CD1c-positive myeloid dendritic cell (primary cell): ENCODE data around the gene ICAM1.

ENCODE experiments used
- DNase-seq: peaks from one replicate; pipeline ENCODE4 v3.0.0-alpha.2; 2016; ENCODE audit errors: extremely low spot score

ICAM1 gene

DNA sequence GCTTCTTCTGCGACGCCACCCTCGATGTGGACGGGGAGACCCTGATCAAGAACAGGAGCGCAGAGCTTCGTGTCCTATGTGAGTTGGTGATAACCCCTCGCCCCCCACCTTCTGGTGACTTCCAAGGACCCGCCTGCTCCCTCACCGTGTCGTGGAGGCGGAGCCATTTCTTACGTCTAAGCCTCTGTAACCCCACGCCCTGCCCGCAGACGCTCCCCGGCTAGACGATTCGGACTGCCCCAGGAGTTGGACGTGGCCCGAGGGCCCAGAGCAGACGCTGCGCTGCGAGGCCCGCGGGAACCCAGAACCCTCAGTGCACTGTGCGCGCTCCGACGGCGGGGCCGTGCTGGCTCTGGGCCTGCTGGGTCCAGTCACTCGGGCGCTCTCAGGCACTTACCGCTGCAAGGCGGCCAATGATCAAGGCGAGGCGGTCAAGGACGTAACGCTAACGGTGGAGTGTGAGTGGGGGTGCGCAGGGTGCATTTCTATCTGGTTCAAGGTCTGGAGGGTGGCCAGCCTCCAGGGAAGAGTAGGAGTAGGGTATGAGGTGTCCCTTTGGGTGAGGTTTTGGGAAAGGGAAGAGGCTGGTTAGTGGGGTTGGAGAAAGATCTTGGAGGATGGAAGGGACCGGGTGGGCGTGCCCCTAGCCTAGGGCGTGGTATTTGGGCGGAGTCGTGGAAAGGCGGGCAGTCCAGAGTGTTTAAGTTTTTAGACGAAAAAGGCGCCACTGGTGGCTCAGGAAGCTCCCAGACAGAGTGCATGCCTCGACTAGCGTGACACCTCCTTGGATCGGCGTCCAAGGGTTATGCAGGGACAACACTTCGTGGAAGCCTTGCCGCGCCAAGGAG lies 22.1 kb downstream of the ICAM1 start:
- DNase-seq = peak; percentile 57

DNA sequence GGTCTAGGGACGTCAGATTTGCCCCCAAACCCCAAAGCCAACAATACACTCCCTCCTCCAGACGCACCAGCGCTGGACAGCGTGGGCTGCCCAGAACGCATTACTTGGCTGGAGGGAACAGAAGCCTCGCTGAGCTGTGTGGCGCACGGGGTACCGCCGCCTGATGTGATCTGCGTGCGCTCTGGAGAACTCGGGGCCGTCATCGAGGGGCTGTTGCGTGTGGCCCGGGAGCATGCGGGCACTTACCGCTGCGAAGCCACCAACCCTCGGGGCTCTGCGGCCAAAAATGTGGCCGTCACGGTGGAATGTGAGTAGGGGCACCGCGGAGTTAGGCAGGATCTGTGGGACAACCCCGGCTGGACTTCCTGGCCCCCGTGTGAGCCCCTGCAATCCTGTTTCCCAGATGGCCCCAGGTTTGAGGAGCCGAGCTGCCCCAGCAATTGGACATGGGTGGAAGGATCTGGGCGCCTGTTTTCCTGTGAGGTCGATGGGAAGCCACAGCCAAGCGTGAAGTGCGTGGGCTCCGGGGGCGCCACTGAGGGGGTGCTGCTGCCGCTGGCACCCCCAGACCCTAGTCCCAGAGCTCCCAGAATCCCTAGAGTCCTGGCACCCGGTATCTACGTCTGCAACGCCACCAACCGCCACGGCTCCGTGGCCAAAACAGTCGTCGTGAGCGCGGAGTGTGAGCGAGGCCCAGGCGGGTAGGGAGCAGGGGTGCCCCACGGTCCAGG lies 22.9 kb downstream of the ICAM1 start:
- peak; percentile 21 for DNase-seq

- DNase-seq = peak; percentile 26
Measured at GRCh38 chr19:10294368-10294697, 23.4 kb downstream of the ICAM1 start.

- DNase-seq = peak; percentile 78
Measured at GRCh38 chr19:10295305-10295846, 24.5 kb downstream of the ICAM1 start.

- DNase-seq = no peak
Measured at GRCh38 chr19:10295847-10296591, 25.1 kb downstream of the ICAM1 start.

GRCh38 chr19:10299545-10300458 lies 28.9 kb downstream of the ICAM1 start:
- peak; percentile 62 for DNase-seq

GRCh38 chr19:10305139-10305806 lies 34.4 kb downstream of the ICAM1 start:
- peak; percentile 92 for DNase-seq

DNA sequence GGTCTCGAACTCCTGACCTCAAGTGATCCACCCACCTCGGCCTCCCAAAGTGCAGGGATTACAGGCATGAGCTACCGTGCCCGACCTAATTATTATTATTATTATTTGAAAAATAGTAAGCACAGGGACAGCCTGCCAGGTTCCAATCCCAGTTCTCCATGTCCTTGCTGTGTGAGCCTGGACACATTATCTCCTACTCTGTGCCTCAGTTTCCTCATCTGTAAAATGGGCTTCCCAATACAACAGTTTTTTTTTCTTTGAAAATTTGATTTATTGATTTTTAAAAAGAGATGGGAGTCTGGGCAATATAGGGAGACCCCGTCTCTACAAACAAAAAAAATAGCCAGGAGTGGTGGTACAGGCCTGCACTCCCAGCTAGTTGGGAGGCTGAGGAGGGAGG lies 35.4 kb downstream of the ICAM1 start:
- no peak for DNase-seq

- no peak for DNase-seq
Measured at GRCh38 chr19:10309423-10309822, 38.5 kb downstream of the ICAM1 start, which contains the start of gene ZGLP1. TSS of gene ZGLP1 (minus strand) at chr19:10309815.

DNA sequence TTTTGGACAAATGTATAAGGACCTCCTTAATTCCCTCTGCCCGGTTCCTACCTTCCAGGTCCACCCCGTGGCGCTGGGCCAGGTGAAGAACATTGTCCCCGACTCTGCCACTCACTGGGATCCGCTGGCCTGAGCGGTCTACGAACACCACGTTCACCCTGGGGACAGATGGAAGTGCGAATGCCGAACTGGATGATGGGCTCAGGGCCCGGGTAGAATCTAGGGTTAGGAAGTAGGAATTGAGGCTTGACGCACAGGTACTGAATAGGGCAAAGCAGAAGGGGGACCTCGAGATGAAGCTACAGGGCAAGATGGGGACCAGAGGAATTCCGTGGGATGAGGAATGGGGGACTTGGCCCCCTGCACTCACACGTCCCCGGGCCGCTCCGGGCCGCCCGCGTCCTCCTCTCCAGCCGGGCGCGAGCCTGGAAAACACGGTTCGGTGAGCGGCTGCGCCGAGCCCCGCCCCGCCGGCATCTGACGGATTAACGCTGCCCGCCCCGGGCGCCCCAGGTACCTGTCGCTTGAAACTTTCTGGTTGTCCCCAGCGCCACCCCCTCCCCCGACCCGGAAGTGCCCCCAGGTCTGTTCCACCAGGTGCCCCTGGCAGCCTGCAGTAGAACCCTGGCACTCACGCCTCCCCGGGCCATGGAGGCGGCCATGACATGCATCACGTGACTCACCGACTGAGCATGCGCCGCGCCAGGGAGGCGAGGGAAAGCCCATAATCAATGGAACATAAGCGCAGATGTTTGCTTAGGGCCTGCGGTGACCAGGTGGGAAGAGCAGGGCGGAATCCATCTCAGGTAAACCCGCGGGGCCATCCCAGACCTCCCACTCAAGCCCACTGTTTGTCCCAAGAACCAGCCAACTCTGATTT lies 44.7 kb downstream of the ICAM1 start, which contains the start of gene FDX2:
Gene FDX2 (minus strand): TSS at position 681 of the 880 bp plus-strand sequence. CDS start 19 bp downstream, at position 662.
- peak; percentile 91 for DNase-seq

GRCh38 chr19:10316229-10317044 lies 45.5 kb downstream of the ICAM1 start:
- no peak for DNase-seq

DNA sequence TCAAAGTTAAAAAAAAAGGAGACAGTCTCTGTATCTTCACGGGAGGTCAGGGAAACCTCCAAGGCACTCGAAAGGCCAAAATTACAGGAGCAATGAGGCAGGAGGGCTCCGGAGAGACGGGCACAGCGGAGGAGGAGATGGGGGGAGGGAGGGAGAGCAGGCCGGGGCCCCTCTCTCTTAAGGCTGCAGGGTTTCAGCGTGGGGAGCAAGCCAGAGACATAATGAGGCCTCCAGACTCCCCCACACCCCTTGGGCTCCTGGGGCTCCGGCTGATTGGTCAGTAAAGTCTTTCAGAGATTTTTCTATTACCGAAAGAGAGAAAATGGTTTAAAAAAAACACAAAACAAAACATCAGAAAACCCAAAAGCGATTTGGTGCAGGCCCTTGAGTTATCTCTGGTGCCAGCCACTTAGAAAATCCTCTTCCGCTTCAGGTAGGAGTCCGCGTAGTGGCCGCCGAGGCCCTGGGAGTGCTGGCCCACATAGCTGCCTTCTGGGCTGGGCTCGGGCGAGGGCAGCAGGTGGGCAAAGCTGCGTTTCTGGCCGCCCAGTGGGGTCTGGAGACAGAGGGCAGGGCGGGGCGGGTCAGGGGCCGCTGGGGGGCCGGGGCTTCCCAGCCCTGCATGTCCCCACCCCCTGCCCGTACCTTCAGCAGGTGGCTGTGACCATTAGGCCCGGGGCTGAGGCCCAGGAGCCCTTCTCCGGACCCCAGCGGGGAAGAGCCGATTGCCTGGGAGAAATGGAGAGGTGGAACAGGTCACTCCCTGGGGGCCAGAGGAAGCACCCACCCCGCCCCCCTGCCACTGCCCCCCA lies 46.3 kb downstream of the ICAM1 start:
- DNase-seq = no peak

DNA sequence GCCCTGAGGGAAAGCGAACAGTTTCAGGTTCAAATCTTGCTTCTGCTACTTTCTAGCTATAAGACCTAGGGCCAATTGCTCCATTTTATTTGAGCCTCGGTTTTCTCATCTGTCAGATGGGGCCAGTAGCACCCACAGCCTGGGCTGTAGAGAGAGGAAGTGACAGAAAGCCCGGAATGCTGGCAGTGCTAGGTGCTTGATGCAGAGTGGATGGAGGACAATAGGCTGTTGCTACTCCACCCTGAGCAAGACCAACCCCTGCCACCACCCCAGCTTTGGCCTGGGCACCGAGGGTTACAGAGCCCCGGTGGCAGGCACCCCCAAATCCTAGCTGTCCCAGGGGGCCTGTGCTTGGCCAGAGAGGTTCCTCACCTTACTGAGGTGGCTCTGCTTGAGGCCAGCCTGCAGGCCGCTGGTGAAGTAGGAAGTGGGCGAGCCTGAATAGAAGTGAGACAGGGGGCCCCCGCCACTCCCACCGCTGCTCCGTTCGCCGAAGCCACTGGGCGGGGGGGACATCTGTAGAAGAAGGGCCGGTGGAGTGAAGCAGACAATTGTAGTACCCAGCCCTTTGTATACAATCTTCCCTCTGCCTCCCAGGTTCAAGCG lies 47.0 kb downstream of the ICAM1 start:
- DNase-seq = no peak

DNA sequence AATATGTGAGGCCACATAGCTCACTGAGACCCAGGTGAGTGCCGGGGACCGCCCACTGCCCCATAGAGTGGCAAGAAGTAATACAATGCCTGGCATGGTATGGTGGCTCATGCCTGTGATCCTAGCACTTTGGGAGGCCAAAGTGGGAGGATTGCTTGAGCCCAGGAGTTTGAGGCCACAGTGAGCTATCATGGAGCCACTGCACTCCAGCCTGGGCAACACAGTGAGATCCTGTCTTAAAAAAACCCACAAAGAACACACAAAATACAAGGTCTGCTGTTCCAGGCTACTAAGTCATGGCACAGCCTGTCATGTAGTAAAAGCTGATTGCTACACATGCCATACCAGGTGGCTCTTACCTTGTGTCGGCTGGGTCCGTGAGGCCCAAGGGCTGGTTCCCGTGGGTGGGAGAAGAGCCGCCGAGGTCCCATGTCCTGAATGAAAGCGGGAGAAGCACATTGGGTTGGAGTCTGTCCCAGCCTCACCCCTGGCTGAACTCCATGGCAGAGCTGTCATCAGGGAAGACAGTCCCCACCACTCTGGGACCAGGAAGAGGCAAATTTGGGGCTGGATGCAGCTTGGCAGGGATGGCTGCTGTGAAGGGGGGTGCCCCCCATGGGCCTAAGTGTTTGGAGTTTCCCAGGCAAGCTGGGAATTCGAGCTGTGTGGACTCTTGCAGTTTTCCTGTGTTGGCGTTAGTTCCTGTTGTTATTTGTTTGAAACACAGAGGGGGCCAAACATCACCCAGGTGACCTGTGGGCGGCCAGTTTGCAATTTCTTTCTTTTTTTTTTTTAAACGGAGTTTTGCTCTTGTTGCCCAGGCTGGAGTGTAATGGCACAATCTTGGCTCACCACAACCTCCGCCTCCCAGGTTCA lies 48.1 kb downstream of the ICAM1 start:
- DNase-seq = no peak

DNA sequence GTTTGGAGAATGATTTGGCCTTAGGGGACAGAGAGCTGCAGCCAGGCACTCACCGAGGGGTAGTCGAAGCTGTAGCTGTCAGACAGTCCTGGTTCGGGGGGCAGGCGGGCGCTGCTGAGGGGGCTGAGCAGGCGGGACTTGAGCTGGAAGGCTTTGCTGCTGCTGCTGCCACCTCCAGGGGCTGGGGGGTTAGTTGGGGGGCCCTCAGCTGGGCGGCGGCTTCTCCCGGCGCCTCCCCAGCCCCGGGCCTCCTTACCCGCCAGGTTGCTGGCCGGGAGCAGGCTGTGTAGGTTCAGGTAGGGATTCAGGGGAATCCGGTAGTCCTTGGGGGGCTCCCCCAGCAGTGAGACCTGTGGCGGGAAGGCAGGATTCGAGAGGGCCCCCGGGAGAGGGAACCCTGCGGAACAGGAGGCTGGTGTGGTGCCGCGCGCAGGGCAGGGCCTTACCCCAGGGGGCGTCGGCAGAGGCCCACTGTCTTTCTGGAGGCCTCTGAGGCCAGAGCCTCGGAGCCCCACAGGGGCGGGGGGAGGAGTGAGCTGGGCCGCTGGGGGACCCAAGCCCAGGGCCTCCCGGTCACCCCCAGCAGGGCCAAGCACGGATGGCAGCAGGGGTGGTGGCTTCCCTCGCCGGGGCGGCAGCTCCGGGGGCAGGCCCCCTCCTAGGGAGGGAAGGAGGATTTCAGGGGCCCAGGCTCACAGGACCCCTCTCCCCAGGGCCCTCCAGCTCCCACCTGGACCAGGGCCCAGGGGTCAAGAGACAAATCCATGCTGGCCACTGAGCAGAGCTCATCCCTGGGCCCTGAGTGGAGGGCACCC lies 49.9 kb downstream of the ICAM1 start:
- DNase-seq = no peak
